Mesothelial cell of epicardium (in vitro differentiated cells): ENCODE data around the gene TANC2. TPM values are rescaled to one million over a fixed set of nuclear protein-coding genes. Genes with fewer than 3 reads are reported as not detected.

ENCODE experiments used
- DNase-seq, 2 experiments: peaks; one replicate each; pipeline ENCODE4 v3.0.0; 2021; ENCODE audit warnings: low spot score in 2 of 2; ENCODE audit not compliant: unreplicated experiment in 2 of 2
- H3K27ac Mint-ChIP-seq: 2 replicates; pipeline ENCODE4 v1.8.0; 2021; ENCODE audit warnings: mixed read lengths
- H3K27me3 Mint-ChIP-seq: 2 replicates; pipeline ENCODE4 v1.8.0; 2021; ENCODE audit warnings: low read depth, mixed read lengths
- H3K36me3 Mint-ChIP-seq: 2 replicates; pipeline ENCODE4 v1.8.0; 2021; ENCODE audit warnings: mixed read lengths
- H3K4me1 Mint-ChIP-seq: 2 replicates; pipeline ENCODE4 v1.8.0; 2021; ENCODE audit warnings: mixed read lengths
- H3K4me3 Mint-ChIP-seq: 2 replicates; pipeline ENCODE4 v1.8.0; 2021; ENCODE audit warnings: mild to moderate bottlenecking, moderate library complexity, mixed read lengths
- H3K9me3 Mint-ChIP-seq: 2 replicates; pipeline ENCODE4 v1.8.0; 2021; ENCODE audit warnings: mixed read lengths
- total RNA-seq: library from RNA; stranded (reverse); gene quantifications from 3 replicates; pipeline ENCODE4 v1.2.1, GENCODE V29; 2021
- TF ChIP-seq, protein P1 (sequence below): fragments of 200-600 bp; sonication (generic); IDR thresholded peaks from one replicate; pipeline ENCODE4 v1.5.0; 2021; ENCODE audit warnings: antibody characterized with exemption; ENCODE audit not compliant: unreplicated experiment

Gene TANC2
- total RNA-seq = 95.2 to 98.1 TPM (median 96.8 TPM) in 3 replicates

DNA sequence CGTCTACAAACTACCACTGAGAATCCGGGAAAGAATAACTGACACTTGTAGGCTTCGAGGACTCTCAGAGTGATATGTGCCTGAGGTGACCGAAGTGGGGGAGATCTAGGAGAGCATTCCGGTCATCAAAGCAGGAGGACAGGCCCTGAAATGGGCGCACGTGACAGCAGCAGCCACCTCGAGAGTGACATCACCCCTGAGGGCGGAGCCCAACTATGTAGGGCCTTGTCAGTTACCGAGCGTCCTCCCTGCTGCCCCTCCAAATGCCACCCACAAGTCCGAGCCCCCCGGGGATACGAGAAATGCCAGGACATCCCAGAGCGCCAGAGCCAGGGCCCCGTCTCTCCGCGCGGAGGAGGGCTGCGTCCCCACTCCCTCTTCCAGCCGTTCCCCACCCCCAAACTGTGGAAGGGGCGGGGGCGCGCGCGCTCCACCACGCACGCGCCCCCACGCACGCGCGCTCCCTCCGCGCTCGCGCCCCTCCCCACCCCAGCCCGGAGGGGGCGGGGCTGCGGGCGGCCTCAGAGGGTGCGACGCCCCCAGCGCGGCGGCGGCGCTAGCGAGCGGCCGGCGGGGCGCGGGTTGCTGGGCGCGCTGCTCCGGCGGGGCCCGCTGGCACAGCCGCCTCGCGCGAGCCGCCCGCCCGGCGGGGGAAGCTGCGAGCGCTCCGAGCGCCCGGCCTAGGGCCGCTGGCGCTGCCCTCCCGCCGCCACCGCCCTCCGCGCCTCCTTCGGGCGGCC, at the start of gene TANC2:
Gene TANC2, plus strand, starts transcription at position 550 of the 740 bp plus-strand sequence. CDS start 43,325 bp downstream, outside the sequence.
- peak; percentile 70 to 79 for DNase-seq
- Mint-ChIP-seq H3K27me3 (peaks cover 4% of the 10 kb centered on the region), H3K4me3 (peak within 1 kb of the TSS; percentile 88), H3K4me1 (peaks cover 26% of the 10 kb centered on the region), H3K36me3 (no peaks in the 10 kb centered on the region), H3K27ac (peak within 1 kb of the TSS; percentile 89), H3K9me3 (no peaks in the 10 kb centered on the region)
- TF ChIP-seq, protein P1, sequence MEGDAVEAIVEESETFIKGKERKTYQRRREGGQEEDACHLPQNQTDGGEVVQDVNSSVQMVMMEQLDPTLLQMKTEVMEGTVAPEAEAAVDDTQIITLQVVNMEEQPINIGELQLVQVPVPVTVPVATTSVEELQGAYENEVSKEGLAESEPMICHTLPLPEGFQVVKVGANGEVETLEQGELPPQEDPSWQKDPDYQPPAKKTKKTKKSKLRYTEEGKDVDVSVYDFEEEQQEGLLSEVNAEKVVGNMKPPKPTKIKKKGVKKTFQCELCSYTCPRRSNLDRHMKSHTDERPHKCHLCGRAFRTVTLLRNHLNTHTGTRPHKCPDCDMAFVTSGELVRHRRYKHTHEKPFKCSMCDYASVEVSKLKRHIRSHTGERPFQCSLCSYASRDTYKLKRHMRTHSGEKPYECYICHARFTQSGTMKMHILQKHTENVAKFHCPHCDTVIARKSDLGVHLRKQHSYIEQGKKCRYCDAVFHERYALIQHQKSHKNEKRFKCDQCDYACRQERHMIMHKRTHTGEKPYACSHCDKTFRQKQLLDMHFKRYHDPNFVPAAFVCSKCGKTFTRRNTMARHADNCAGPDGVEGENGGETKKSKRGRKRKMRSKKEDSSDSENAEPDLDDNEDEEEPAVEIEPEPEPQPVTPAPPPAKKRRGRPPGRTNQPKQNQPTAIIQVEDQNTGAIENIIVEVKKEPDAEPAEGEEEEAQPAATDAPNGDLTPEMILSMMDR = no peak

DNA sequence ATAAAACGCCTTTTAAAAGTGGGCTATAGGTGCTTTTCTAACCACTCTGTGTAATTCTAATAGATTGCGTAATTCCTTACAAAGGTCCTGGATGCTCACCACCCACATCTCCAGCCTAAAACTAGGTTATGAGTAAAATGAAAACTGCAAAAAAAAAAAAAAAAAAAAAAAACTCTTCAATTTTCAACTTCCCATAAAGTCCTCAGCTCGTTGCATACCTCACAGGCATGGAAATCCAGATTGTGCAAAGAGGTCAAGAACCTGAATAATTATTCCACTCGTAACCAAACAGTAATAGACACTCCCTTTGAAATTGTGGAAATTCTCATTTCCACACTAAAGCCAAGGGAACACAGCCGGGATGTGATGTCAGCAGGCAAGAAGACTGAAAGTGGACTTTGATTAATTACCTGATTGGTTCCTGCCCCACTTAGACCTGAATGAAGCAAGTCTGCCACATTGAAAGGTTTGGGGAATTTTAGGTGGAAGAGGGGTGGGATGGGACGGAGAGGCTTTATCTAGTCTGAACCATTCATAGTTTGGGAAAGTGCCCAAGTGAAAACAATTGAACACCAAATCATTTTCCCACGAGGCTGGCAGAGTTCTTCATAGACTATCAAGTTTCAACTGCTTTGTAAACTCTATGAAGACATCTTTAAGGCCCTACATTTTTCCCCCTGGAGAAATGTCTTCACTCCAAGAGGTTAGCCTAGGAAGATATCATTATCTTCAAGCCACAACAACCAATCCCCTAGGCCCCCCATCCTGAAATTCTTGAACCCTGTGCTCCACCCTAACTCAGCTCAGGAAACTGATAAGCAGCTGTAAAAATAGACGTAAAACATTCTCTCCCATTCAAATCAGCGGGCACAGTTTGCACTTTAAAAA, 49.1 kb upstream of the TANC2 start:
- H3K4me3 Mint-ChIP-seq = no peak overlapping the region
- peaks cover 1% of the 10 kb centered on the region for H3K36me3 Mint-ChIP-seq
- H3K27me3 Mint-ChIP-seq = no peaks in the 10 kb centered on the region
- H3K4me1 Mint-ChIP-seq = peaks cover 15% of the 10 kb centered on the region
- TF ChIP-seq, protein P1 = no peak
- peaks cover 7% of the 10 kb centered on the region for H3K9me3 Mint-ChIP-seq
- no peak overlapping the region for H3K27ac Mint-ChIP-seq
- no peak for DNase-seq

DNA sequence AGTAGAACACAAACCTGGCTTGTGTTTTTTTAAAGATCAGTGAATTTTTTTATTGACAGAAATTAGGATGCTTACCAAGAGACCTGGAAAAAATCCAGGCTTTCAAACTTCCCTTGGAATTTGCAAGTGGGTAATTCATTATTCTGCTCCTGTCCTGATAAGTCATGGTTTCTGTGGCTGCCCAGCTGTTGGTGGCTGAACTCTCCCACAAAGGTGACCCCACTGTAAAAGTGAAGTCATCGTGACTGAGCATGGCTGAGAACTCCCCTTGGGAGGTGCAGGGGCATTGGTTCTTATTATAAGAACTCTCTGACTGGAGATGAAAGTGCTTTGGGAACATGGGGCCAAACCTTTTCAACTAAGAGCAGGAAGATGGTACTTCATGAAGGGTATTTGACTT, 46.6 kb upstream of the TANC2 start:
- no peak overlapping the region for H3K4me3 Mint-ChIP-seq
- no peaks in the 10 kb centered on the region for H3K27me3 Mint-ChIP-seq
- peak overlapping the region; percentile 64 for H3K27ac Mint-ChIP-seq
- no peak for DNase-seq
- peaks cover 15% of the 10 kb centered on the region for H3K4me1 Mint-ChIP-seq
- H3K36me3 Mint-ChIP-seq = no peaks in the 10 kb centered on the region
- no peaks in the 10 kb centered on the region for H3K9me3 Mint-ChIP-seq
- TF ChIP-seq, protein P1 = no peak

DNA sequence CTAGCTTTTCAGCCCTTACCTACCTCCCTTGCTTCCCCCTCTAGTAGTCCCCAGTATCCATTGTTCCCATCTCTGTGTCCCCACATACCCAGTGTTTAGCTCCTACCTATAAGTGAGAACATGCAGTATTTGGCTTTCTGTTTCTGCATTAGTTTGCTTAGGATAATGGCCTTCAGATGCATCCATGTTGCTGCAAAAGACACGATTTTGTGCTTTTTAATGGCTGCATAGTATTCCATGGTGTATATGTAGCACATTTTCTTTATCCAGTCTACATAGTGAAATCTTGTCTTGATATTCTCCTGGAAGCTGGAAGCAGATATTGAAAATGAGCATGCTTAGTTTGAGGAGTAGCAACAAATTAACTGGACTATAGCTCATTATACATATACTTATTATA, 45.7 kb upstream of the TANC2 start:
- Mint-ChIP-seq H3K36me3 (no peaks in the 10 kb centered on the region), H3K9me3 (no peaks in the 10 kb centered on the region), H3K4me1 (peaks cover 15% of the 10 kb centered on the region), H3K27ac (no peak overlapping the region), H3K4me3 (no peak overlapping the region), H3K27me3 (no peaks in the 10 kb centered on the region)
- DNase-seq = no peak
- TF ChIP-seq, protein P1 = no peak

DNA sequence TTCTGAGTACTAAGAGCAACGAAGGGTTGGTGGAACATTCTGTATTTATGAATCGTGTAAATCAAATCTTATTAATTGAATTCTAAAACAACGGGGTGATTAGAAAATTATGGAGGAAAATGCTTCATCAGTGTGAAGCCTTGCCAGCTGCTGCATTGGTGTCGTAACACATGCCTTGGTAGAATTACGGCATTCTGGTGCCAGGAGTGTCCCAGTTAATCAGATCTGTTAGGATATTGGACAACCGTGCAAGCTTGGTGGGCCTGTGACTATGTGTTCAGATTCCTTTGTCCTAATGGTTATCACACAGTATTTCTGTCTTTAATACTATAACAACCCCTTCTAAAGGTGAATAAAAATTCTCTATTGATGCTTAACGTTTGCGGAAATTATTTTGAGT, 44.2 kb upstream of the TANC2 start:
- H3K36me3 Mint-ChIP-seq = no peaks in the 10 kb centered on the region
- peaks cover 13% of the 10 kb centered on the region for H3K4me1 Mint-ChIP-seq
- H3K4me3 Mint-ChIP-seq = no peak overlapping the region
- no peaks in the 10 kb centered on the region for H3K27me3 Mint-ChIP-seq
- TF ChIP-seq, protein P1 = no peak
- H3K9me3 Mint-ChIP-seq = no peaks in the 10 kb centered on the region
- DNase-seq = no peak
- no peak overlapping the region for H3K27ac Mint-ChIP-seq
